Naive thymus-derived CD4-positive, alpha-beta T cell (primary cell): ENCODE data around the gene CASP9. TPM values are rescaled to one million over a fixed set of nuclear protein-coding genes. Genes with fewer than 3 reads are reported as not detected.
A peak's percentile ranks its signal among the peaks of the same experiment; 100 is the strongest.
"Not testable (repeated sequence)": the region's sequence is repeated elsewhere in the genome, so short reads cannot be mapped to it uniquely, and the experiment has no call there.

Experiments
- ATAC-seq: fragments of 150-1000 bp; cut with Tn5 transposase; 2 replicates; pipeline ENCODE4 v1.10.0; 2021; ENCODE audit warnings: mild to moderate bottlenecking, moderate library complexity
- CTCF ChIA-PET: fragments of 350-600 bp; sonication (Branson Sonifier 250); formaldehyde crosslinking; loops from one replicate; lab custom pipeline; 2021; ENCODE audit warnings: antibody characterized with exemption; lab: Charles Lee
- POLR2A ChIA-PET: fragments of 350-600 bp; sonication (Branson Sonifier 250); formaldehyde crosslinking; loops from one replicate; lab custom pipeline; 2021; ENCODE audit warnings: antibody characterized with exemption, inconsistent platforms; lab: Charles Lee
- DNase-seq, 9 donors: peaks; one replicate each; pipeline versions ENCODE4 v3.0.0 to v3.0.0-alpha.2; 2020 to 2022; ENCODE audit warnings: mixed read lengths in 1 of 9
- H3K27ac ChIP-seq: one replicate; pipeline ENCODE4 v1.7.0; 2013; ENCODE audit warnings: mild to moderate bottlenecking, low read depth, low read length, moderate library complexity
- H3K27me3 ChIP-seq, 2 donors: one replicate each; pipeline ENCODE4 v1.7.0; 2013; ENCODE audit warnings: low read length in 2 of 2, mild to moderate bottlenecking in 2 of 2, moderate library complexity in 2 of 2; ENCODE audit not compliant: control insufficient read depth in 2 of 2, insufficient read depth in 2 of 2
- H3K36me3 ChIP-seq, 3 experiments: 1 replicate in 2 of 3; 2 replicates in 1 of 3; pipeline ENCODE4 v1.7.0; 2013; ENCODE audit warnings: low read length in 3 of 3, mild to moderate bottlenecking in 3 of 3, moderate library complexity in 1 of 3; ENCODE audit not compliant: insufficient read depth in 3 of 3, control insufficient read depth in 2 of 3
- H3K4me1 ChIP-seq, 2 donors: one replicate each; pipeline ENCODE4 v1.7.0; 2013; ENCODE audit warnings: low read length in 2 of 2, mild to moderate bottlenecking in 2 of 2, moderate library complexity in 1 of 2; ENCODE audit not compliant: control insufficient read depth in 2 of 2, insufficient read depth in 2 of 2
- H3K4me3 ChIP-seq: 2 replicates; pipeline ENCODE4 v1.7.0; 2013; ENCODE audit warnings: mild to moderate bottlenecking, low read length
- H3K9me3 ChIP-seq, 3 experiments: 1 replicate in 2 of 3; 2 replicates in 1 of 3; pipeline ENCODE4 v1.7.0; 2013; ENCODE audit warnings: low read length in 3 of 3; ENCODE audit not compliant: control insufficient read depth in 2 of 3
- H3K27ac Mint-ChIP-seq, 9 donors: one replicate each; pipeline ENCODE4 v1.8.0; 2020 to 2022; ENCODE audit warnings: mixed read lengths in 9 of 9, mild to moderate bottlenecking in 8 of 9, moderate library complexity in 5 of 9, inconsistent platforms in 2 of 9
- H3K27me3 Mint-ChIP-seq, 5 donors: one replicate each; pipeline ENCODE4 v1.8.0; 2021 to 2022; ENCODE audit warnings: mixed read lengths in 5 of 5, mild to moderate bottlenecking in 1 of 5
- H3K36me3 Mint-ChIP-seq, 5 donors: one replicate each; pipeline ENCODE4 v1.8.0; 2020 to 2022; ENCODE audit warnings: mixed read lengths in 5 of 5, mild to moderate bottlenecking in 3 of 5, inconsistent platforms in 1 of 5
- H3K4me1 Mint-ChIP-seq, 7 donors: one replicate each; pipeline ENCODE4 v1.8.0; 2020 to 2022; ENCODE audit warnings: mixed read lengths in 7 of 7, mild to moderate bottlenecking in 3 of 7, inconsistent platforms in 1 of 7
- H3K4me3 Mint-ChIP-seq, 10 donors: one replicate each; pipeline ENCODE4 v1.8.0; 2020 to 2022; ENCODE audit warnings: mild to moderate bottlenecking in 10 of 10, mixed read lengths in 10 of 10, moderate library complexity in 6 of 10, inconsistent platforms in 2 of 10
- H3K9me3 Mint-ChIP-seq, 11 donors: one replicate each; pipeline ENCODE4 v1.8.0; 2020 to 2022; ENCODE audit warnings: mixed read lengths in 11 of 11, mild to moderate bottlenecking in 4 of 11, inconsistent platforms in 1 of 11, moderate library complexity in 1 of 11
- intact Hi-C, 2 donors: fragments of 100-400 bp; cut with micrococcal nuclease; formaldehyde crosslinking; loops; one replicate each; pipeline ENCODE4 v1.15.1; 2023
- polyA plus RNA-seq, 2 donors: library from polyadenylated mRNA; unstranded; fragments of 300-500 nt; fragmentation: Illumina TruSeq; gene quantifications; one replicate each; pipeline ENCODE4 v1.2.3, GENCODE V29; 2021
- total RNA-seq, 6 experiments: library from RNA in 5 of 6; stranded (reverse) in 5 of 6; gene quantifications; 1 replicate in 5 of 6; 2 replicates in 1 of 6; pipeline ENCODE4 v1.2.3 and lab custom pipeline; 2021 to 2026

Gene CASP9
- total and polyA plus RNA-seq, 7 experiments from 2014 or later, result 9.0 to 22.2 (median 15.2) TPM

DNA sequence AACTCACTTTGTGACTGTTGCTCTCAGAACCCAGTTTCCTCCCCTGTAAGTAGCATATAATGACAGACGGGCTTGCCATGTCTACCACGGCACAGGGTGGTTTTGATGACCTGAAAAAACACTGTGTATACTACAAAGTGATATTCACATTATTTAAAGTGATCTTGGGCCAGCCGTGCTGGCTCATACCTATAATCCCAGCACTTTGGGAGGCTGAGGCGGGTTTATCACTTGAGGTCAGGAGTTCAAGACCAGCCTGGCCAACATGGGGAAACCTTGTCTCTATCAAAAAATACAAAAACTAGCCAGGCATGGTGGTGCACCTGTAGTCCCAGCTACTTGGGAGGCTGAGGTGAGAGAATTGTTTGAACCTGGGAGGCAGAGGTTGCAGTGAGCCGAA, 9.5 kb downstream of the CASP9 start:
- peaks cover 6 to 61% (median 29%) of the 10 kb centered on the region in 5 donors for H3K36me3 Mint-ChIP-seq
- H3K9me3 ChIP-seq, POLR2A ChIA-PET, H3K27me3 ChIP-seq, DNase-seq, H3K4me3 ChIP-seq, H3K9me3 Mint-ChIP-seq, intact Hi-C loops, H3K27me3 Mint-ChIP-seq, ATAC-seq, H3K4me1 ChIP-seq, H3K27ac ChIP-seq: not testable (repeated sequence)
- CTCF ChIA-PET, result interaction anchor here (0.6 kb wide), 1 partner anchor 1957 kb away, joined by 3 read pairs; no protein-coding TSS in a partner anchor
- peak overlapping the region in 2 of 9 donors; percentile 36 to 81 for H3K27ac Mint-ChIP-seq
- peaks cover 0 to 17% (median 5%) of the 10 kb centered on the region in 3 experiments for H3K36me3 ChIP-seq
- peak overlapping the region in 1 of 10 donors; percentile 19 for H3K4me3 Mint-ChIP-seq
- peaks cover 6 to 59% (median 19%) of the 10 kb centered on the region in 7 donors for H3K4me1 Mint-ChIP-seq

DNA sequence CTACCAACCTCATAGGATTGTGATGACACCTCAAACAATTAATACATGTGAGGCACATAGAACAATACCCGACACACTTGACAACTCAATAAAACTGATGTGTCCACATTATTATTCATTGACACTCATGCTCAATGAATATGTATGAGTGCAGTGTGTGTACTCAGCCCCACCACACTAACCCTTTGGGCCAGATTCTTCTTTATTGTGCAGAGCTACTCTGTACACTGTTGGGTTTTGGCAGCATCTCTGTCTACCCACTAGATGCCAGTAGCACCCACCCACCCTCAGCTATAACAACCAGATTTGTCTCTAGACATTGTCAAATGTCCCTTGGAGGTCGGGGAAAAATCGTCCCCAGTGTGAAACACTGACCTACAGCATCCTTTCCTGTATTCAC, 10.1 kb downstream of the CASP9 start:
- CTCF ChIA-PET, result no interaction called here
- Histone ChIP-seq H3K4me1 (peaks cover 0 to 4% of the 10 kb centered on the region in 2 donors), H3K9me3 (no peaks in the 10 kb centered on the region), H3K36me3 (peaks cover 0 to 17% (median 5%) of the 10 kb centered on the region in 3 experiments), H3K27ac (no peak overlapping the region), H3K4me3 (no peak overlapping the region), H3K27me3 (no peaks in the 10 kb centered on the region)
- Mint-ChIP-seq H3K27me3 (no peaks in the 10 kb centered on the region), H3K4me3 (peak overlapping the region in 1 of 10 donors; percentile 41), H3K27ac (peak overlapping the region in 1 of 9 donors; percentile 81), H3K9me3 (peaks cover 0 to 6% (median 0%) of the 10 kb centered on the region in 11 donors), H3K36me3 (peaks cover 6 to 58% (median 29%) of the 10 kb centered on the region in 5 donors), H3K4me1 (peaks cover 6 to 59% (median 15%) of the 10 kb centered on the region in 7 donors)
- intact Hi-C loops, result no loop called here
- POLR2A ChIA-PET, result no interaction called here
- ATAC-seq, result no peak
- no peak for DNase-seq

DNA sequence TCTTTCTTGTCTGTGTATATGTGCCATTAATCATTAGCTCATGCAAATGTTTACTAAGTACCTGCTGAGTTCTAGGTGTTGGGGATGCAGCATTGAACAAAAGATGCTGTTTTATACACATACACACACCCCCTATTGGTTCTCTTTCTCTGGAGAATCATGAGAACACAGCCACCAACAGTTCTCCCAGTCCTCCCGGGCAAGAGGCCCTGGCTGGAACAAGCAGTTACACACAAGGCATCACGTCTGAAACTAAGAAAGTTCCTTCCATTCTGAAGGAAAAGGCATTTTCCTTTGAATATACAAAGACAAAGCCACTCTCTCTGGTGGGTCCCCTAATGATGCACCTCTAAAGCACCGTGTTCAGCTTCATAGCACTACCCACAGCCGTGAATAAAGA, 10.8 kb downstream of the CASP9 start:
- DNase-seq (no peak), ATAC-seq (no peak)
- no peaks in the 10 kb centered on the region for H3K27me3 Mint-ChIP-seq
- Histone ChIP-seq H3K9me3 (no peaks in the 10 kb centered on the region), H3K4me3 (no peak overlapping the region), H3K27me3 (no peaks in the 10 kb centered on the region), H3K36me3 (peaks cover 0 to 17% (median 5%) of the 10 kb centered on the region in 3 experiments), H3K4me1 (peaks cover 0 to 4% of the 10 kb centered on the region in 2 donors), H3K27ac (no peak overlapping the region)
- intact Hi-C loops, result no loop called here
- peak overlapping the region in 2 of 9 donors; percentile 65 to 81 for H3K27ac Mint-ChIP-seq
- ChIA-PET POLR2A (no interaction called here), CTCF (no interaction called here)
- H3K36me3 Mint-ChIP-seq, result peaks cover 6 to 54% (median 29%) of the 10 kb centered on the region in 5 donors
- H3K4me3 Mint-ChIP-seq, result peak overlapping the region in 1 of 10 donors; percentile 37
- peaks cover 6 to 53% (median 14%) of the 10 kb centered on the region in 7 donors for H3K4me1 Mint-ChIP-seq
- peaks cover 0 to 6% (median 0%) of the 10 kb centered on the region in 11 donors for H3K9me3 Mint-ChIP-seq

DNA sequence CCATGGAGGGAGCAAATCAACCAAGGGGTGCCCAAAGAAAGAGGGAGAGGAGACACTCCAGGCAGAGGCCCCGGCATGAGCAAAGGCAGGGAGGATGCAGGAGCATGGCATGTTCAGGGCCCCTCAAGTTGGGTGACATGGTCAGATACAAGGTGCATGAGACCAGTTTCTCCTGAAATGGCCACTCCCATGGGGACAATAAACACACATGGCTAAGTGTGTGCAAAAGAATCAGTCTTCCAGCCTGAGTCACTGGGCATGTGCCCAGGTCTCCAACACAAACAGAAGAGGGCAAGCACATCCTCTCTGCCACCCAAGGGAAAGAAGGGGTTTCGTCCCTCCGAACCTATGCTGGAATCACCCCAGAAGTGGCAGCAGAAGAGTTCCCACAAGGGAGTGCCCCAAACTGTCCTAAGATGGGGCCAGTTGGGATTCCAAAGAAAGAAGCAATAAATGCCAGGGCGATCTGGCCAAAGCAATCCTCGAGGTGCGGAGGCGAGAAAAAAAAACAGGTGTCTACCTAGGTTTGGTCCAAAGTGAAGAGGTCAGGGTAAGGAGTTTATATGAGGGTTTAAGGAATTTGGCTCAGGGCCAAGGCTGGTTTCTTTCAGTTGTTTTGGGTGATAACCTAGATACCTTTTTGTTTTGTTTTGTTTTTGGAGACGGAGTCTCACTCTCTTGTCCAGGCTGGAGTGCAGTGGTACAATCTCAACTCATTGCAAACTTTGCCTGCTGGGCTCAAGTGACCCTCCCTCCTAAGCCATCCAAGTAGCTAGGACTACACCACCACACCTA, 13.2 kb downstream of the CASP9 start:
- CTCF ChIA-PET, result no interaction called here
- ATAC-seq (no peak), DNase-seq (no peak)
- Histone ChIP-seq H3K9me3 (no peaks in the 10 kb centered on the region), H3K4me3 (no peak overlapping the region), H3K4me1 (peaks cover 0 to 4% of the 10 kb centered on the region in 2 donors), H3K27ac (no peak overlapping the region), H3K36me3 (peaks cover 0 to 24% (median 5%) of the 10 kb centered on the region in 3 experiments), H3K27me3 (no peaks in the 10 kb centered on the region)
- Mint-ChIP-seq H3K27ac (peak overlapping the region in 2 of 9 donors; percentile 16 to 34), H3K4me1 (peaks cover 5 to 39% (median 12%) of the 10 kb centered on the region in 7 donors), H3K9me3 (peaks cover 0 to 2% (median 0%) of the 10 kb centered on the region in 11 donors), H3K36me3 (peaks cover 0 to 37% (median 22%) of the 10 kb centered on the region in 5 donors), H3K27me3 (no peaks in the 10 kb centered on the region), H3K4me3 (no peak overlapping the region)
- intact Hi-C loops, result no loop called here
- POLR2A ChIA-PET, result no interaction called here

DNA sequence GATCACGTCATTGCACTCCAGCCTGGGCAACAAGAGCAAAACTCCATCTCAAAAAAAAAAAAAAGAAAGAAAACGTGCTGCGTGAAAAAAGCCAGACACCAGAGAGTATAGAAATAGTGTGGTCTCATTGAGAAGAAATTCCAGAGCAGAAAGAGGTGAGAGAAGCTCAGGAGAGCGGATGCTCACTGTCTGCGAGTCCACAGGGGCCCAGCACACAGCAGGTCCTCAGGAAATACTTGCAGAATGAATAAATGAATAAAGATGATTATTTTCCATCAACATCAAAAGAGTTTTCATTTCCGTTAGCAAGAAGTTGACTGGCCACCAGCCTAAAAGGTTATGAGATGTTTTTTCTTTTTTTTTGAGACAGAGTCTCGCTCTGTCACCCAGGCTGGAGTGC, 14.4 kb downstream of the CASP9 start:
- Histone ChIP-seq H3K4me1 (no peaks in the 10 kb centered on the region), H3K4me3 (no peak overlapping the region), H3K27ac (no peak overlapping the region), H3K27me3 (no peaks in the 10 kb centered on the region), H3K36me3 (peaks cover 0 to 36% (median 8%) of the 10 kb centered on the region in 3 experiments), H3K9me3 (no peaks in the 10 kb centered on the region)
- Mint-ChIP-seq H3K27me3 (no peaks in the 10 kb centered on the region), H3K36me3 (peaks cover 0 to 28% (median 18%) of the 10 kb centered on the region in 5 donors), H3K4me1 (peaks cover 0 to 28% (median 5%) of the 10 kb centered on the region in 7 donors), H3K27ac (no peak overlapping the region), H3K4me3 (no peak overlapping the region), H3K9me3 (no peaks in the 10 kb centered on the region)
- intact Hi-C loops, result no loop called here
- ChIA-PET CTCF (no interaction called here), POLR2A (no interaction called here)
- DNase-seq (no peak), ATAC-seq (no peak)

DNA sequence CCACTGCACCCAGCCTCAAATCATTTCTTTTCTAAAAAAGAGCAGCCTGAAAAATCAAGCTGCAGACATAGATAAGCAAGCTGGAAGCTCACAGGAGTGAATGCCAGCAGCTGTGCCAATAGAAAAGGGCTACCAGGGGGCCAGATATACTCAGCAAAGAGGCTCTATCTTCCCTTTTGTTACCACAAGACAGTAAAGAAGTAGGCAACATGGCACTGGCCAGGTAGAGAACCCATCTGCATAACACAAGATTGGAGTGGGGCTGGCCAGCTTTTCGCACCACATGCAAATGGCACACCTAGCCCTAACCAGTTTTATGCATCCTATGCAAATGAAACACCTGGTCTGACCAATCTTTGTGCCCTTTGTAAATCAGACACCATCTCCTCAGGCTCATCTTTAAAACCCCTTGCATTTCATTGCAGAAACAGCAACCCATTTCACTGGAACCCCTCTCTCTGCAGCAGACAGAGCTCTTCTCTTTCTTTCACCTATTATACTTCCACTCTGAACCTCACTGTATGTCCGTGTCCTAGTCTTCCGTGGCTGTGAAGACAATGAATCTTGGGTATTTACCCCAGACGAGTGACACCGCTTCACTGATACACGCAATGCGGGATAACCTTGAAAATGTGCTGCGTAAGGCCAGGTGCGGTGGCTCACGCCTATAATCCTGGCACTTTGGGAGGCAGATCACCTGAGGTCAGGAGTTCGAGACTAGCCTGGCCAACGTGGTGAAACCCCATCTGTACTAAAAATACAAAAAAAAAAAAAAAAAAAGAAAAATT, 15.1 kb downstream of the CASP9 start:
- peaks cover 0 to 28% (median 18%) of the 10 kb centered on the region in 5 donors for H3K36me3 Mint-ChIP-seq
- no peaks in the 10 kb centered on the region for H3K4me1 ChIP-seq
- no peak overlapping the region for H3K4me3 ChIP-seq
- H3K27me3 Mint-ChIP-seq, result no peaks in the 10 kb centered on the region
- H3K27me3 ChIP-seq, result no peaks in the 10 kb centered on the region
- H3K4me1 Mint-ChIP-seq, result peaks cover 0 to 21% (median 1%) of the 10 kb centered on the region in 7 donors
- ChIA-PET POLR2A (no interaction called here), CTCF (interaction anchor here (0.6 kb wide), 2 partner anchors 36 to 115 kb away, joined by 3 to 4 read pairs; no protein-coding TSS in a partner anchor)
- intact Hi-C loops, result no loop called here
- no peak overlapping the region for H3K27ac Mint-ChIP-seq
- peaks cover 0 to 41% (median 8%) of the 10 kb centered on the region in 3 experiments for H3K36me3 ChIP-seq
- DNase-seq (no peak), ATAC-seq (no peak)
- H3K27ac ChIP-seq, result no peak overlapping the region
- no peak overlapping the region for H3K4me3 Mint-ChIP-seq
- no peaks in the 10 kb centered on the region for H3K9me3 Mint-ChIP-seq
- no peaks in the 10 kb centered on the region for H3K9me3 ChIP-seq
